Measurements from ENCODE around the gene DPEP3. TPM values are rescaled to one million over a fixed set of nuclear protein-coding genes. Genes with fewer than 3 reads are reported as not detected.
"Not testable (repeated sequence)": the region's sequence is repeated elsewhere in the genome, so short reads cannot be mapped to it uniquely, and the experiment has no call there.

The DPEP3 gene
- total RNA-seq, 6 experiments from 2014 or later: 0.10 TPM; not detected in 5

DNA sequence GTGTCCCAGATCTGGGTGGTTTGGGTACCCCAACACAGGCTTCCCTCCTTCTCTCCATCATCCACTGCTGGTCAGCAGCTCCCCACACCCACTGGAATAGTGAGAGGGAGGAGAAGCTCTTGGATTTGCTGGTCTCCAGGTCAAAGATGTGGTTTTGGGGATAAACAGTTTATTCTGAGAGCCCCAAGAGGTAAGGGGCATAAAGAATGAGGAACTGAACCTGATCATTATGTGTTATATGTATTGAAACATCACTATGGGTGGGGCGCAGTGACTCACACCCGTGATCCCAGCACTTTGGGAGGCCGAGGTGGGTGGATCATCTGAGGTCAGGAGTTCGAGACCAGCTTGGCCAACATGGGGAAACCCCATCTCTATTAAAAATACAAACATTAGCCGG lies 15.1 kb upstream of the DPEP3 start:
- intact Hi-C loops (cut with DNase I): no loop called here
- no peak for DNase-seq
- peaks cover 0 to 7% (median 0%) of the 10 kb centered on the region in 4 donors for H3K4me1 ChIP-seq
- no peak for TF ChIP-seq CTCF (IDR thresholded peaks at IDR 0.05)
- TF ChIP-seq POLR2A (IDR thresholded peaks at IDR 0.05): no peak
- no peaks in the 10 kb centered on the region for H3K27me3 ChIP-seq
- no peaks in the 10 kb centered on the region for H3K9me3 ChIP-seq
- no peak for ATAC-seq
- H3K36me3 ChIP-seq: no peaks in the 10 kb centered on the region
- WGBS (ENCODE audit: insufficient coverage, low coverage, low lambda C conversion rate, missing lambda C conversion rate): 67% methylated on average over 4 of the region's 5 CpGs
- no peak overlapping the region for H3K4me3 ChIP-seq
- no peak overlapping the region for H3K27ac ChIP-seq

GRCh38 chr16:67994040-67994408 lies 13.7 kb upstream of the DPEP3 start:
- H3K36me3 ChIP-seq; H3K4me3 ChIP-seq; intact Hi-C loops (cut with DNase I); H3K4me1 ChIP-seq; DNase-seq; H3K9me3 ChIP-seq; H3K27me3 ChIP-seq: not testable (repeated sequence)
- peak; percentile 3 to 29 (median 17) for ATAC-seq
- no CpG with 5 or more reads among the region's 6 CpGs for WGBS (ENCODE audit: insufficient coverage, low coverage, low lambda C conversion rate, missing lambda C conversion rate)
- H3K27ac ChIP-seq: peak overlapping the region; percentile 55 to 75 (median 63)

- Histone ChIP-seq H3K4me3 (peak overlapping the region; percentile 30 to 44 (median 37)), H3K4me1 (peaks cover 0 to 7% (median 0%) of the 10 kb centered on the region in 4 donors), H3K36me3 (no peaks in the 10 kb centered on the region), H3K9me3 (no peaks in the 10 kb centered on the region), H3K27ac (peak overlapping the region; percentile 55 to 75 (median 63)), H3K27me3 (no peaks in the 10 kb centered on the region)
- peak; percentile 97 to 99 (median 98) for TF ChIP-seq CTCF (IDR thresholded peaks at IDR 0.05)
- no peak for TF ChIP-seq POLR2A (IDR thresholded peaks at IDR 0.05)
- intact Hi-C loops (cut with DNase I): no loop called here
- 0% methylated on average over 5 of the region's 39 CpGs for WGBS (ENCODE audit: insufficient coverage, low coverage, low lambda C conversion rate, missing lambda C conversion rate)
- ATAC-seq: peak; percentile 93 to 96 (median 94)
- peak; percentile 83 to 87 (median 85) for DNase-seq
Measured at GRCh38 chr16:67993207-67994039, 13.1 kb upstream of the DPEP3 start.

DNA sequence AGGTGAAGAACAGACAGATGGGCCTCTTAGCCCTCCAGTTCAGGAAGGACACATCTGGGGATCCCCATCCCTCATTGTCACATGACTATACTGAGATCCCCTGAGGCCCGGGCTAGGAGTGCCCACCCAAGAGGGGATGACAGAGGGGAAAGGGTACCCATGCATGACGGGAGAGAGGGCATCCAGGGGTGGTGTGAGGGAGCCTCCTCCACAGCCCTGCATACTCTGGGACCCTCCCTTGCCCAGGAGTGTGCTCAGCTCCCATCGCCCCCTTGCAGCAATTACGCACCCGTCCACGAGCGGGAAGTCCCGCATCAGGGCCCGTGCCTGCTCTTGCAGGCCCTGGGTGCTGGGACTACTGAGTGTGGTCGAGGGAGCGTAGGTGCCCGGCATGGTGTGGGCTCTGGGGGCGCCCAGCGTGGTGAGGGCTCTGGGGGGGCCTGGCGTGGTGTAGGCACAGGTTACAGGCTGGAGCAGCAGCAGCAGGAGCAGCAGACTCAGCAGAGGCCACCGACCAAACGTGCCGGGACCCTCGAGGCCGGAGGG lies 12.4 kb upstream of the DPEP3 start:
- Histone ChIP-seq H3K27ac (peak overlapping the region in 2 of 3 donors; percentile 63 to 75), H3K36me3 (no peaks in the 10 kb centered on the region), H3K4me1 (peaks cover 0 to 7% (median 0%) of the 10 kb centered on the region in 4 donors), H3K4me3 (peak overlapping the region in 1 of 3 donors; percentile 37), H3K27me3 (no peaks in the 10 kb centered on the region), H3K9me3 (no peaks in the 10 kb centered on the region)
- no CpG with 5 or more reads among the region's 20 CpGs for WGBS (ENCODE audit: insufficient coverage, low coverage, low lambda C conversion rate, missing lambda C conversion rate)
- DNase-seq: peak in 1 of 3 donors; percentile 58
- intact Hi-C loops (cut with DNase I): no loop called here
- no peak for TF ChIP-seq POLR2A (IDR thresholded peaks at IDR 0.05)
- ATAC-seq: peak in 1 of 4 donors; percentile 6

DNA sequence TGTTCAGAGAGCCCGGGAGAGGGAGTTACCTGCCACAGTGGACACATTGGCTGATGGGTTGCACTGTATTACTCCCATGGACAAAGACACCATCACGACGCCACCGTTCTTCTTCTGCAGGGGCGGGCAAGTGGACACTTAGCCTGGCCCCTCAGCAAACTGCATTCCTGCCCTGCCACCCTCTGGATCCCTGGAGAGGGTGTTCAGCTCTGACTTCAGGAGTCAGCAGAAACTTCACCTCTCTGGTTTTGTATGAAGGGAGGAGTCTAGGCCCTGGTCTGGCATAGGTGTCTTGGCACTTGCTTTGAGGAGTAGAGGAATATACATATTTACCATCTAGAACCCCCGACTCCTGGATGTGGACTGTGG lies 9.7 kb upstream of the DPEP3 start:
- Histone ChIP-seq H3K4me1 (peaks cover 0 to 7% (median 0%) of the 10 kb centered on the region in 4 donors), H3K4me3 (no peak overlapping the region), H3K27me3 (no peaks in the 10 kb centered on the region), H3K36me3 (no peaks in the 10 kb centered on the region), H3K27ac (no peak overlapping the region), H3K9me3 (no peaks in the 10 kb centered on the region)
- intact Hi-C loops (cut with DNase I): no loop called here
- no peak for DNase-seq
- TF ChIP-seq POLR2A (IDR thresholded peaks at IDR 0.05): no peak
- TF ChIP-seq CTCF (IDR thresholded peaks at IDR 0.05): no peak
- no peak for ATAC-seq
- no CpG with 5 or more reads among the region's 6 CpGs for WGBS (ENCODE audit: insufficient coverage, low coverage, low lambda C conversion rate, missing lambda C conversion rate)
